H9 (cell line): Measurements from ENCODE around the gene LTBP2. TPM values are rescaled to one million over a fixed set of nuclear protein-coding genes. Genes with fewer than 3 reads are reported as not detected.

Experiments used
- DNase-seq: peaks from one replicate; pipeline ENCODE4 v3.0.0-alpha.2; 2017
- H2AFZ ChIP-seq: one replicate; pipeline ENCODE4 v1.6.1; 2013; ENCODE audit warnings: mild to moderate bottlenecking, low read length, control low read depth, moderate library complexity
- H2AK5ac ChIP-seq: 2 replicates; pipeline ENCODE4 v1.6.1; 2013; ENCODE audit warnings: low read length, control low read depth, mixed read lengths; ENCODE audit not compliant: insufficient read length
- H2BK120ac ChIP-seq: one replicate; pipeline ENCODE4 v1.6.1; 2013; ENCODE audit warnings: low read depth, mild to moderate bottlenecking, low read length, control low read depth, inconsistent platforms; ENCODE audit not compliant: poor library complexity, severe bottlenecking
- H2BK12ac ChIP-seq: 2 replicates; pipeline ENCODE4 v1.6.1; 2013; ENCODE audit warnings: low read length, control low read depth, mixed read lengths, low read depth; ENCODE audit not compliant: insufficient read length
- H2BK15ac ChIP-seq: 2 replicates; pipeline ENCODE4 v1.6.1; 2013; ENCODE audit warnings: low read depth, low read length, control low read depth
- H2BK20ac ChIP-seq: one replicate; pipeline ENCODE4 v1.6.1; 2013; ENCODE audit warnings: low read depth, mild to moderate bottlenecking, low read length, control low read depth, inconsistent platforms; ENCODE audit not compliant: poor library complexity, severe bottlenecking
- H2BK5ac ChIP-seq: 2 replicates; pipeline ENCODE4 v1.6.1; 2013; ENCODE audit warnings: low read length, control low read depth, mixed read lengths; ENCODE audit not compliant: insufficient read length
- H3K14ac ChIP-seq: 2 replicates; pipeline ENCODE4 v1.6.1; 2013; ENCODE audit warnings: low read length, control low read depth; ENCODE audit not compliant: insufficient read depth
- H3K18ac ChIP-seq: 2 replicates; pipeline ENCODE4 v1.6.1; 2013; ENCODE audit warnings: low read depth, mild to moderate bottlenecking, mixed read lengths, low read length, control low read depth; ENCODE audit not compliant: insufficient read length
- H3K23ac ChIP-seq: 2 replicates; pipeline ENCODE4 v1.6.1; 2013; ENCODE audit warnings: low read length, control low read depth, mixed read lengths, low read depth; ENCODE audit not compliant: insufficient read length
- H3K23me2 ChIP-seq: 2 replicates; pipeline ENCODE4 v1.6.1; 2013; ENCODE audit warnings: low read depth, mild to moderate bottlenecking, mixed read lengths, low read length, control low read depth; ENCODE audit not compliant: insufficient read length, poor library complexity, severe bottlenecking
- H3K27ac ChIP-seq: 2 replicates; pipeline ENCODE4 v1.5.1; 2013; ENCODE audit warnings: low read length, control low read depth, mixed read lengths, low read depth; ENCODE audit not compliant: insufficient read length
- H3K27me3 ChIP-seq: 2 replicates; pipeline ENCODE4 v1.6.1; 2013; ENCODE audit warnings: low read length, control low read depth, inconsistent platforms; ENCODE audit not compliant: insufficient read depth
- H3K4ac ChIP-seq: 2 replicates; pipeline ENCODE4 v1.6.1; 2013; ENCODE audit warnings: low read depth, mild to moderate bottlenecking, control low read depth, inconsistent platforms, low read length, moderate library complexity
- H3K4me1 ChIP-seq: 2 replicates; pipeline ENCODE4 v1.6.1; 2013; ENCODE audit warnings: low read length, control low read depth, inconsistent platforms; ENCODE audit not compliant: insufficient read depth
- H3K4me2 ChIP-seq: 2 replicates; pipeline ENCODE4 v1.6.1; 2013; ENCODE audit warnings: low read length, control low read depth, mixed read lengths; ENCODE audit not compliant: insufficient read length, insufficient read depth
- H3K56ac ChIP-seq: 2 replicates; pipeline ENCODE4 v1.6.1; 2013; ENCODE audit warnings: low read depth, mild to moderate bottlenecking, mixed read lengths, low read length, control low read depth; ENCODE audit not compliant: insufficient read length
- H3K79me1 ChIP-seq: 2 replicates; pipeline ENCODE4 v1.6.1; 2013; ENCODE audit warnings: low read depth, mild to moderate bottlenecking, moderate library complexity, low read length, control low read depth, inconsistent platforms; ENCODE audit not compliant: insufficient read depth, poor library complexity, severe bottlenecking
- H3K79me2 ChIP-seq: 2 replicates; pipeline ENCODE4 v1.6.1; 2013; ENCODE audit warnings: low read length, control low read depth, inconsistent platforms; ENCODE audit not compliant: insufficient read depth
- H3K9ac ChIP-seq: 2 replicates; pipeline ENCODE4 v1.6.1; 2013; ENCODE audit warnings: low read length, control low read depth, mixed read lengths; ENCODE audit not compliant: insufficient read length; ENCODE audit errors: extremely low read depth
- H3K9me3 ChIP-seq: one replicate; pipeline ENCODE4 v1.6.1; 2013; ENCODE audit warnings: low read depth, low read length, inconsistent platforms; ENCODE audit not compliant: control insufficient read depth
- H3T11ph ChIP-seq: one replicate; pipeline ENCODE4 v1.6.1; 2013; ENCODE audit warnings: mild to moderate bottlenecking, low read length, control low read depth, inconsistent platforms
- H4K20me1 ChIP-seq: one replicate; pipeline ENCODE4 v1.6.1; 2013; ENCODE audit not compliant: control insufficient read depth, insufficient read length, insufficient read depth
- H4K5ac ChIP-seq: 2 replicates; pipeline ENCODE4 v1.6.1; 2013; ENCODE audit warnings: low read depth, mild to moderate bottlenecking, mixed read lengths, low read length, control low read depth; ENCODE audit not compliant: insufficient read length
- H4K8ac ChIP-seq: replicated peaks from 2 replicates; pipeline ENCODE4 v1.6.1; 2013; ENCODE audit warnings: low read length, control low read depth, mixed read lengths, low read depth; ENCODE audit not compliant: insufficient read length
- H4K91ac ChIP-seq: 2 replicates; pipeline ENCODE4 v1.6.1; 2013; ENCODE audit warnings: low read depth, mild to moderate bottlenecking, moderate library complexity, mixed read lengths, low read length, control low read depth; ENCODE audit not compliant: insufficient read length
- H3K27ac Mint-ChIP-seq, 3 experiments: 2 replicates in 2 of 3; 3 replicates in 1 of 3; pipeline ENCODE4 v1.8.0; 2020 to 2021; ENCODE audit warnings: mixed read lengths in 3 of 3, mild to moderate bottlenecking in 1 of 3, moderate library complexity in 1 of 3
- H3K27me3 Mint-ChIP-seq: 2 replicates; pipeline ENCODE4 v1.8.0; 2021; ENCODE audit warnings: low read depth, mild to moderate bottlenecking, moderate library complexity, mixed read lengths
- H3K36me3 Mint-ChIP-seq, 3 experiments: 2 replicates in 2 of 3; 3 replicates in 1 of 3; pipeline ENCODE4 v1.8.0; 2020 to 2021; ENCODE audit warnings: low read depth in 3 of 3, mixed read lengths in 3 of 3; ENCODE audit not compliant: insufficient read depth in 1 of 3
- H3K4me1 Mint-ChIP-seq, 2 experiments: 2 replicates each; pipeline ENCODE4 v1.8.0; 2020; ENCODE audit warnings: mixed read lengths in 2 of 2
- H3K4me3 Mint-ChIP-seq, 2 experiments: 2 replicates in 1 of 2; 3 replicates in 1 of 2; pipeline ENCODE4 v1.8.0; 2020 to 2021; ENCODE audit warnings: mild to moderate bottlenecking in 2 of 2, mixed read lengths in 2 of 2, moderate library complexity in 1 of 2
- H3K9me3 Mint-ChIP-seq, 2 experiments: 2 replicates in 1 of 2; 3 replicates in 1 of 2; pipeline ENCODE4 v1.8.0; 2020; ENCODE audit warnings: mild to moderate bottlenecking in 2 of 2, mixed read lengths in 2 of 2, moderate library complexity in 1 of 2
- CTCF ChIP-seq: fragments of 200-600 bp; sonication (generic); conservative IDR thresholded peaks from 3 replicates; pipeline ENCODE4 v1.8.0; 2021; ENCODE audit warnings: antibody characterized with exemption, mild to moderate bottlenecking
- WGBS: extraction: QIAGEN DNeasy Blood & Tissue Kit; methylation state at CpG from one replicate; pipeline ENCODE4 v1.1.7; 2013; ENCODE audit warnings: missing lambda C conversion rate, low lambda C conversion rate, mixed read lengths; ENCODE audit not compliant: insufficient read length; ENCODE audit errors: extremely low coverage; 5-methylcytosine and 5-hydroxymethylcytosine counted together
- total RNA-seq: library from RNA; stranded (reverse); gene quantifications from 2 replicates; pipeline ENCODE4 v1.2.1, GENCODE V29; 2021

LTBP2 gene
- total RNA-seq, 1 experiment from 2014 or later: 0.77 TPM

- Histone ChIP-seq H3K27ac (no peak overlapping the region), H3K18ac (no peak overlapping the region), H3K79me2 (no peaks in the 10 kb centered on the region), H2AK5ac (no peak overlapping the region), H2BK5ac (no peak overlapping the region), H3K79me1 (no peaks in the 10 kb centered on the region), H3K4ac (no peak overlapping the region), H3T11ph (no peak overlapping the region), H3K23me2 (no peaks in the 10 kb centered on the region), H4K20me1 (no peaks in the 10 kb centered on the region), H3K27me3 (no peaks in the 10 kb centered on the region), H2AFZ (no peak overlapping the region), H3K23ac (no peak overlapping the region), H3K14ac (no peak overlapping the region; the same call in 1 of the 2 replicates), H4K5ac (no peak overlapping the region), H3K9me3 (no peaks in the 10 kb centered on the region), H2BK120ac (no peak overlapping the region), H3K56ac (no peak overlapping the region), H4K8ac (no peak overlapping the region), H4K91ac (no peak overlapping the region), H3K4me2 (no peak overlapping the region), H2BK12ac (no peak overlapping the region), H2BK15ac (no peak overlapping the region), H3K9ac (no peak overlapping the region), H2BK20ac (no peak overlapping the region), H3K4me1 (no peaks in the 10 kb centered on the region)
- Mint-ChIP-seq H3K27ac (no peak overlapping the region; a peak in 1 of 7 replicates), H3K27me3 (no peaks in the 10 kb centered on the region; the same call in 1 of the 2 replicates), H3K4me3 (no peak overlapping the region), H3K4me1 (peaks cover 10 to 21% of the 10 kb centered on the region in 2 experiments), H3K9me3 (no peaks in the 10 kb centered on the region), H3K36me3 (no peaks in the 10 kb centered on the region)
- no peak for TF ChIP-seq CTCF
- no peak for DNase-seq
- WGBS: no CpG with 5 or more reads among the region's 15 CpGs
Measured at GRCh38 chr14:74566174-74567141, 45.6 kb downstream of the LTBP2 start.
